Transverse colon (tissue), 4 donors: ENCODE data around the gene EYA2.

Experiments
- EP300 ChIP-seq: sonication (generic); formaldehyde crosslinking; IDR thresholded peaks from one replicate; pipeline ENCODE4 v1.6.1; 2017; ENCODE audit warnings: antibody characterized with exemption, low read depth
- POLR2A ChIP-seq: fragments of 450-650 bp; IDR thresholded peaks from one replicate; pipeline ENCODE4 v1.6.1; 2016; ENCODE audit warnings: antibody characterized with exemption, mild to moderate bottlenecking, moderate library complexity
- POLR2AphosphoS5 ChIP-seq, 3 donors: sonication (generic); formaldehyde crosslinking; IDR thresholded peaks; one replicate each; pipeline ENCODE4 v1.6.1; 2016; ENCODE audit warnings: antibody characterized with exemption in 3 of 3
- TF ChIP-seq, protein P1 (sequence below), 5 experiments: fragments of 200-600 bp in 3 of 5; fragments of 450-650 bp in 2 of 5; sonication (generic) in 3 of 5; IDR thresholded peaks; 1 replicate in 2 of 5; 2 replicates in 3 of 5; pipeline ENCODE4 v1.5.1; 2016 to 2017; ENCODE audit warnings: antibody characterized with exemption in 5 of 5, inconsistent platforms in 3 of 5, mild to moderate bottlenecking in 2 of 5, moderate library complexity in 1 of 5

DNA sequence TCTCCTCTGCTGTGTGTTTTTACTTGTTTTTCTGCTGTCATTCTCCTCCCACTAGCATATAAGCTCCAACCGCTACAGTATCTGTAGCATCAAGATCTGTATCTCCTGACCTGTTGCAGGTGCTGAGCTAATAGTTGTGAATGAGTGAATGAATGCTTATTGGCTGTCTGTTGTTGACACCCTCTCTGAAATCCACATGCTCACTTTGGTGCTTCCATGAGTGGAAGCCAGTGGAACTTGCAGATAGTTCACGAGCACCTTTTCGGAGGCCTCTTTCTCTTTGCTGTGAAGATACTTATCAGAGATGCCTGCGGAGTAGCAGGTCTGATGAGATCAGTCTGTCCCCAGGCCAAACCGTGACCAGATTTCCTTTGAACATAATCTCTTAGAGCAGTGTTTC is 117.3 kb downstream of the EYA2 start:
- TF ChIP-seq, protein P1, sequence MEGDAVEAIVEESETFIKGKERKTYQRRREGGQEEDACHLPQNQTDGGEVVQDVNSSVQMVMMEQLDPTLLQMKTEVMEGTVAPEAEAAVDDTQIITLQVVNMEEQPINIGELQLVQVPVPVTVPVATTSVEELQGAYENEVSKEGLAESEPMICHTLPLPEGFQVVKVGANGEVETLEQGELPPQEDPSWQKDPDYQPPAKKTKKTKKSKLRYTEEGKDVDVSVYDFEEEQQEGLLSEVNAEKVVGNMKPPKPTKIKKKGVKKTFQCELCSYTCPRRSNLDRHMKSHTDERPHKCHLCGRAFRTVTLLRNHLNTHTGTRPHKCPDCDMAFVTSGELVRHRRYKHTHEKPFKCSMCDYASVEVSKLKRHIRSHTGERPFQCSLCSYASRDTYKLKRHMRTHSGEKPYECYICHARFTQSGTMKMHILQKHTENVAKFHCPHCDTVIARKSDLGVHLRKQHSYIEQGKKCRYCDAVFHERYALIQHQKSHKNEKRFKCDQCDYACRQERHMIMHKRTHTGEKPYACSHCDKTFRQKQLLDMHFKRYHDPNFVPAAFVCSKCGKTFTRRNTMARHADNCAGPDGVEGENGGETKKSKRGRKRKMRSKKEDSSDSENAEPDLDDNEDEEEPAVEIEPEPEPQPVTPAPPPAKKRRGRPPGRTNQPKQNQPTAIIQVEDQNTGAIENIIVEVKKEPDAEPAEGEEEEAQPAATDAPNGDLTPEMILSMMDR (IDR thresholded peaks at IDR 0.05) = no peak
- TF ChIP-seq POLR2A (no peak), POLR2AphosphoS5 (IDR thresholded peaks at IDR 0.05) (no peak), EP300 (no peak)
